ENCODE results near the gene MCC. TPM values are rescaled to one million over a fixed set of nuclear protein-coding genes. Genes with fewer than 3 reads are reported as not detected.

Gene MCC
- total RNA-seq, 1 experiment from 2014 or later = 23.5 TPM

DNA sequence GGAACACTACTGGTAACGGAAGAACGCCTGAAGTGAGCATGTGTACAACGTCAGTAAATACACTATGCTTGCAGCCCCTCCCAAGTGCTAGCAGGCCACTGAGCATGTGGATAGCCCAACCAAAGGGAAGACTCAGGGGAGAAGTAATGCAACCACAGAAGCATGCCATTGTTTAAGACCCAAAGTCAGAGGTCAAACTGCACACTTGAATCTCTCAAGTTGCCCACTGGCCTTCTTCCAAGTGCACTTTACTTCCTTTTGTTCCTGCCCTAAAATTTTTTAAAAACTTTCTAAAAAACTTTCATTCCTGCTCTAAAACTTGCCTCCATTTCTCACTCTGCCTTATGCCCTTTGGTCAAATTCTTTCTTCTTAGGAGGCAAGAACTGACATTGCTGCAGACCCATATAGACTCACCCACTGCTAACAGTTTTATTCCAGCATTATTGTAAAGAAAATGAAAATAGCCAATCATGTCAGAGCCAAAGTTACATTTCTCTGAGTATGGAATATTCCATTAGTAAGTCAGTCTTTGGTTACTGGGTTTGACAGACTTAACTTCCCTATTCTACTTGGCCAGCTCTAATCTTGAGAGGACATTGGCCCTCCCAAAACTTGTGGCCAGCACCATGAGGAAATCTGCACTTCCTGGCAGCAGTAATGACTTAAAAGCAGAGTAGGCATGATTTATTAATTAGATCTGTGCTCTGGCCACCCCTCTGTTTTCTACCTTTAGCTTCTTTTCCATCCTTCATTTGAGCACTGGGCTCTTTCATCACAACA lies 130.4 kb downstream of the MCC start:
- H3K36me3 Mint-ChIP-seq = no peaks in the 10 kb centered on the region
- H3K27me3 Mint-ChIP-seq (ENCODE audit: low read depth) = no peaks in the 10 kb centered on the region; the same call in 1 of the 2 replicates
- H3K4me3 Mint-ChIP-seq = no peak overlapping the region
- ChIA-PET CTCF (no interaction called here), POLR2A (no interaction called here)
- no peak for DNase-seq (ENCODE audit: low spot score)
- H3K27ac Mint-ChIP-seq = no peak overlapping the region
- no peaks in the 10 kb centered on the region for H3K9me3 Mint-ChIP-seq
- TF ChIP-seq PRRX2 (CRISPR knock-in tag; IDR thresholded peaks at IDR 0.05) (no peak), GRHL2 (CRISPR knock-in tag; IDR thresholded peaks at IDR 0.05; ENCODE audit: insufficient replicate concordance, severe bottlenecking) (no peak), CREM (CRISPR knock-in tag; IDR thresholded peaks at IDR 0.05) (no peak), ZSCAN18 (CRISPR knock-in tag; IDR thresholded peaks at IDR 0.05) (no peak), RORB (CRISPR knock-in tag; IDR thresholded peaks at IDR 0.05) (no peak), ZNF423 (CRISPR knock-in tag; IDR thresholded peaks at IDR 0.05) (no peak), IRF2 (CRISPR knock-in tag; IDR thresholded peaks at IDR 0.05; ENCODE audit: borderline replicate concordance, low read depth) (no peak), ZNF138 (CRISPR knock-in tag; conservative IDR thresholded peaks at IDR 0.05) (no peak), JAZF1 (CRISPR knock-in tag; IDR thresholded peaks at IDR 0.05) (no peak), ESRRA (CRISPR knock-in tag; IDR thresholded peaks at IDR 0.05; ENCODE audit: borderline replicate concordance) (no peak), ZNF416 (CRISPR knock-in tag; IDR thresholded peaks at IDR 0.05) (no peak), NFATC4 (CRISPR knock-in tag; IDR thresholded peaks at IDR 0.05) (no peak), SP1 (CRISPR knock-in tag; conservative IDR thresholded peaks at IDR 0.05) (no peak), ZNF532 (CRISPR knock-in tag; IDR thresholded peaks at IDR 0.05; ENCODE audit: borderline replicate concordance) (no peak), CTCF (IDR thresholded peaks at IDR 0.05) (no peak), ELF4 (CRISPR knock-in tag; IDR thresholded peaks at IDR 0.05; ENCODE audit: low read depth) (no peak), STAT6 (CRISPR knock-in tag; conservative IDR thresholded peaks at IDR 0.05; ENCODE audit: low read depth) (no peak), GABPB1 (CRISPR knock-in tag; IDR thresholded peaks at IDR 0.05) (no peak)
- TF ChIP-seq, protein P1, sequence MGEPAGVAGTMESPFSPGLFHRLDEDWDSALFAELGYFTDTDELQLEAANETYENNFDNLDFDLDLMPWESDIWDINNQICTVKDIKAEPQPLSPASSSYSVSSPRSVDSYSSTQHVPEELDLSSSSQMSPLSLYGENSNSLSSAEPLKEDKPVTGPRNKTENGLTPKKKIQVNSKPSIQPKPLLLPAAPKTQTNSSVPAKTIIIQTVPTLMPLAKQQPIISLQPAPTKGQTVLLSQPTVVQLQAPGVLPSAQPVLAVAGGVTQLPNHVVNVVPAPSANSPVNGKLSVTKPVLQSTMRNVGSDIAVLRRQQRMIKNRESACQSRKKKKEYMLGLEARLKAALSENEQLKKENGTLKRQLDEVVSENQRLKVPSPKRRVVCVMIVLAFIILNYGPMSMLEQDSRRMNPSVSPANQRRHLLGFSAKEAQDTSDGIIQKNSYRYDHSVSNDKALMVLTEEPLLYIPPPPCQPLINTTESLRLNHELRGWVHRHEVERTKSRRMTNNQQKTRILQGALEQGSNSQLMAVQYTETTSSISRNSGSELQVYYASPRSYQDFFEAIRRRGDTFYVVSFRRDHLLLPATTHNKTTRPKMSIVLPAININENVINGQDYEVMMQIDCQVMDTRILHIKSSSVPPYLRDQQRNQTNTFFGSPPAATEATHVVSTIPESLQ (CRISPR knock-in tag; IDR thresholded peaks at IDR 0.05) = no peak
- no peaks in the 10 kb centered on the region for H3K4me1 Mint-ChIP-seq
- no peak for ATAC-seq
